Activated naive CD4-positive, alpha-beta T cell treated with anti-CD3 and anti-CD28 coated beads, Interleukin-2, amount 50 U/mL, for 72 hours (primary cell): Measurements from ENCODE around the gene RBM44. TPM values are rescaled to one million over a fixed set of nuclear protein-coding genes. Genes with fewer than 3 reads are reported as not detected.

ENCODE experiments used
- ATAC-seq, 2 donors: fragments of 150-1000 bp; cut with Tn5 transposase; 2 replicates each; pipeline ENCODE4 v1.10.0; 2021; ENCODE audit warnings: mild to moderate bottlenecking in 2 of 2, moderate library complexity in 2 of 2
- DNase-seq, 2 donors: peaks; one replicate each; pipeline ENCODE4 v3.0.0; 2021 to 2022; ENCODE audit warnings: low spot score in 2 of 2
- H3K27ac Mint-ChIP-seq, 2 donors: one replicate each; pipeline ENCODE4 v1.8.0; 2022; ENCODE audit warnings: mild to moderate bottlenecking in 2 of 2, mixed read lengths in 2 of 2
- H3K36me3 Mint-ChIP-seq, 2 donors: one replicate each; pipeline ENCODE4 v1.8.0; 2022; ENCODE audit warnings: mixed read lengths in 2 of 2
- H3K9me3 Mint-ChIP-seq, 2 donors: one replicate each; pipeline ENCODE4 v1.8.0; 2022; ENCODE audit warnings: mixed read lengths in 2 of 2
- total RNA-seq, 2 donors: library from RNA; stranded (reverse); gene quantifications; one replicate each; pipeline ENCODE4 v1.2.3, GENCODE V29; 2022

Gene RBM44
- total RNA-seq, 2 donors from 2014 or later: 1.0 to 2.4 TPM

GRCh38 chr2:237872178-237872887 lies 73.8 kb downstream of the RBM44 start:
- Mint-ChIP-seq H3K36me3 (no peaks in the 10 kb centered on the region), H3K27ac (no peak overlapping the region), H3K9me3 (no peaks in the 10 kb centered on the region)
- ATAC-seq: no peak
- DNase-seq: peak in 1 of 2 donors; percentile 51

- peak in 1 of 2 donors; percentile 6 for DNase-seq
- ATAC-seq: no peak
- Mint-ChIP-seq H3K27ac (no peak overlapping the region), H3K9me3 (no peaks in the 10 kb centered on the region), H3K36me3 (no peaks in the 10 kb centered on the region)
Measured at GRCh38 chr2:237873421-237873831, 74.8 kb downstream of the RBM44 start.

- Mint-ChIP-seq H3K36me3 (no peaks in the 10 kb centered on the region), H3K9me3 (no peaks in the 10 kb centered on the region), H3K27ac (no peak overlapping the region)
- ATAC-seq (no peak), DNase-seq (peak in 1 of 2 donors; percentile 49)
Measured at GRCh38 chr2:237873897-237874551, 75.4 kb downstream of the RBM44 start.

- Mint-ChIP-seq H3K9me3 (no peaks in the 10 kb centered on the region), H3K27ac (no peak overlapping the region), H3K36me3 (no peaks in the 10 kb centered on the region)
- DNase-seq (peak in 1 of 2 donors; percentile 44), ATAC-seq (no peak)
Measured at GRCh38 chr2:237874585-237875161, 76.1 kb downstream of the RBM44 start.

GRCh38 chr2:237875256-237876060 lies 76.9 kb downstream of the RBM44 start:
- no peak overlapping the region for H3K27ac Mint-ChIP-seq
- peak in 1 of 2 donors; percentile 52 for DNase-seq
- no peaks in the 10 kb centered on the region for H3K36me3 Mint-ChIP-seq
- H3K9me3 Mint-ChIP-seq: no peaks in the 10 kb centered on the region
- no peak for ATAC-seq

- Mint-ChIP-seq H3K27ac (no peak overlapping the region), H3K36me3 (no peaks in the 10 kb centered on the region), H3K9me3 (no peaks in the 10 kb centered on the region)
- ATAC-seq: no peak
- DNase-seq: no peak
Measured at GRCh38 chr2:237876061-237876526, 77.5 kb downstream of the RBM44 start.

- H3K27ac Mint-ChIP-seq: peak overlapping the region in 1 of 2 donors; percentile 2
- DNase-seq (peak in 1 of 2 donors; percentile 20), ATAC-seq (no peak)
- H3K9me3 Mint-ChIP-seq: no peaks in the 10 kb centered on the region
- H3K36me3 Mint-ChIP-seq: no peaks in the 10 kb centered on the region
Measured at GRCh38 chr2:237876532-237876931, 78.0 kb downstream of the RBM44 start.

GRCh38 chr2:237876951-237877491 lies 78.4 kb downstream of the RBM44 start:
- Mint-ChIP-seq H3K36me3 (no peaks in the 10 kb centered on the region), H3K27ac (peak overlapping the region in 1 of 2 donors; percentile 2), H3K9me3 (no peaks in the 10 kb centered on the region)
- peak in 1 of 2 donors; percentile 41 for DNase-seq
- ATAC-seq: no peak

GRCh38 chr2:237877576-237878307 lies 79.2 kb downstream of the RBM44 start:
- Mint-ChIP-seq H3K27ac (no peak overlapping the region), H3K36me3 (no peaks in the 10 kb centered on the region), H3K9me3 (no peaks in the 10 kb centered on the region)
- ATAC-seq (no peak), DNase-seq (peak in 1 of 2 donors; percentile 34)

GRCh38 chr2:237878321-237879057 lies 79.9 kb downstream of the RBM44 start:
- no peaks in the 10 kb centered on the region for H3K36me3 Mint-ChIP-seq

GRCh38 chr2:237879058-237879430 lies 80.5 kb downstream of the RBM44 start:
- DNase-seq (no peak), ATAC-seq (no peak)
- H3K9me3 Mint-ChIP-seq: no peaks in the 10 kb centered on the region
- H3K36me3 Mint-ChIP-seq: no peaks in the 10 kb centered on the region
- H3K27ac Mint-ChIP-seq: peak overlapping the region in 1 of 2 donors; percentile 27

More at GRCh38 chr2:237878321-237879057, 79.9 kb downstream of the RBM44 start:
- Mint-ChIP-seq H3K27ac (peak overlapping the region in 1 of 2 donors; percentile 27), H3K9me3 (no peaks in the 10 kb centered on the region)
- DNase-seq: peak in 1 of 2 donors; percentile 46
- no peak for ATAC-seq

- H3K36me3 Mint-ChIP-seq: no peaks in the 10 kb centered on the region
- no peak overlapping the region for H3K27ac Mint-ChIP-seq
- ATAC-seq (no peak), DNase-seq (no peak)
- no peaks in the 10 kb centered on the region for H3K9me3 Mint-ChIP-seq
Measured at GRCh38 chr2:237879991-237880560, 81.5 kb downstream of the RBM44 start.

GRCh38 chr2:237882510-237883481 lies 84.2 kb downstream of the RBM44 start:
- H3K36me3 Mint-ChIP-seq: no peaks in the 10 kb centered on the region
- DNase-seq (no peak), ATAC-seq (no peak)
- no peak overlapping the region for H3K27ac Mint-ChIP-seq
- H3K9me3 Mint-ChIP-seq: no peaks in the 10 kb centered on the region

- no peak for ATAC-seq
- DNase-seq: no peak
- no peak overlapping the region for H3K27ac Mint-ChIP-seq
- no peaks in the 10 kb centered on the region for H3K9me3 Mint-ChIP-seq
- H3K36me3 Mint-ChIP-seq: no peaks in the 10 kb centered on the region
Measured at GRCh38 chr2:237883951-237884446, 85.4 kb downstream of the RBM44 start.
